ENCODE measurements around the gene SMC3. TPM values are rescaled to one million over a fixed set of nuclear protein-coding genes. Genes with fewer than 3 reads are reported as not detected.
"Not testable (repeated sequence)": the region's sequence is repeated elsewhere in the genome, so short reads cannot be mapped to it uniquely, and the experiment has no call there.

The SMC3 gene
- total RNA-seq, 1 experiment from 2014 or later: 42.3 TPM

GRCh38 chr10:110615057-110615747, 47.7 kb downstream of the SMC3 start:
- no peak for DNase-seq
- no peaks in the 10 kb centered on the region for H3K9me3 ChIP-seq (ENCODE audit: low read length)
- no peaks in the 10 kb centered on the region for H3K36me3 ChIP-seq (ENCODE audit: insufficient read depth, low read length)
- H3K4me3 ChIP-seq (ENCODE audit: low read length): no peak overlapping the region
- H3K79me2 ChIP-seq (ENCODE audit: low read length): no peaks in the 10 kb centered on the region
- H3K4me2 ChIP-seq (ENCODE audit: low read depth, low read length, poor library complexity, severe bottlenecking): no peak overlapping the region
- H3K27me3 ChIP-seq (ENCODE audit: low read length): no peaks in the 10 kb centered on the region
- H4K20me1 ChIP-seq (ENCODE audit: insufficient read depth, low read depth, low read length): no peaks in the 10 kb centered on the region
- no peaks in the 10 kb centered on the region for H3K9me2 ChIP-seq (replicated peaks; ENCODE audit: insufficient read depth, low read length)
- H2AFZ ChIP-seq (ENCODE audit: low read length): no peak overlapping the region
- H3K27ac ChIP-seq (ENCODE audit: low read length): no peak overlapping the region
- H3K9ac ChIP-seq (ENCODE audit: low read length): no peak overlapping the region
- peaks cover 4% of the 10 kb centered on the region; the same call in 1 of the 2 replicates for H3K4me1 ChIP-seq (ENCODE audit: low read length)

GRCh38 chr10:110616493-110617033, 49.1 kb downstream of the SMC3 start:
- H3K4me3 ChIP-seq (ENCODE audit: low read length): no peak overlapping the region
- H3K27ac ChIP-seq (ENCODE audit: low read length): no peak overlapping the region
- H3K9ac ChIP-seq (ENCODE audit: low read length): no peak overlapping the region
- no peaks in the 10 kb centered on the region for H3K9me2 ChIP-seq (replicated peaks; ENCODE audit: insufficient read depth, low read length)
- no peak for DNase-seq
- no peaks in the 10 kb centered on the region for H3K27me3 ChIP-seq (ENCODE audit: low read length)
- H3K9me3 ChIP-seq (ENCODE audit: low read length): no peaks in the 10 kb centered on the region
- no peak overlapping the region for H2AFZ ChIP-seq (ENCODE audit: low read length)
- no peaks in the 10 kb centered on the region for H3K36me3 ChIP-seq (ENCODE audit: insufficient read depth, low read length)
- no peak overlapping the region for H3K4me2 ChIP-seq (ENCODE audit: low read depth, low read length, poor library complexity, severe bottlenecking)
- H3K79me2 ChIP-seq (ENCODE audit: low read length): no peaks in the 10 kb centered on the region
- H4K20me1 ChIP-seq (ENCODE audit: insufficient read depth, low read depth, low read length): no peaks in the 10 kb centered on the region
- H3K4me1 ChIP-seq (ENCODE audit: low read length): peaks cover 4% of the 10 kb centered on the region; the same call in 1 of the 2 replicates

- Histone ChIP-seq H2AFZ (ENCODE audit: low read length) (no peak overlapping the region), H3K4me3 (ENCODE audit: low read length) (no peak overlapping the region), H4K20me1 (ENCODE audit: insufficient read depth, low read depth, low read length) (no peaks in the 10 kb centered on the region), H3K9me2 (replicated peaks; ENCODE audit: insufficient read depth, low read length) (no peaks in the 10 kb centered on the region), H3K79me2 (ENCODE audit: low read length) (no peaks in the 10 kb centered on the region), H3K36me3 (ENCODE audit: insufficient read depth, low read length) (no peaks in the 10 kb centered on the region), H3K27me3 (ENCODE audit: low read length) (no peaks in the 10 kb centered on the region), H3K27ac (ENCODE audit: low read length) (no peak overlapping the region), H3K9me3 (ENCODE audit: low read length) (no peaks in the 10 kb centered on the region), H3K4me1 (ENCODE audit: low read length) (peaks cover 4% of the 10 kb centered on the region; the same call in 1 of the 2 replicates), H3K4me2 (ENCODE audit: low read depth, low read length, poor library complexity, severe bottlenecking) (no peak overlapping the region), H3K9ac (ENCODE audit: low read length) (no peak overlapping the region)
- no peak for DNase-seq
These were observed 50.1 kb downstream of the SMC3 start for GRCh38 chr10:110617425-110618229.

- Histone ChIP-seq H2AFZ (ENCODE audit: low read length) (no peak overlapping the region), H3K9me2 (replicated peaks; ENCODE audit: insufficient read depth, low read length) (no peaks in the 10 kb centered on the region), H3K36me3 (ENCODE audit: insufficient read depth, low read length) (no peaks in the 10 kb centered on the region), H3K79me2 (ENCODE audit: low read length) (no peaks in the 10 kb centered on the region), H3K27me3 (ENCODE audit: low read length) (no peaks in the 10 kb centered on the region), H3K9me3 (ENCODE audit: low read length) (no peaks in the 10 kb centered on the region), H3K4me1 (ENCODE audit: low read length) (peaks cover 4% of the 10 kb centered on the region; the same call in 1 of the 2 replicates), H3K9ac (ENCODE audit: low read length) (no peak overlapping the region), H3K4me2 (ENCODE audit: low read depth, low read length, poor library complexity, severe bottlenecking) (no peak overlapping the region), H4K20me1 (ENCODE audit: insufficient read depth, low read depth, low read length) (no peaks in the 10 kb centered on the region), H3K4me3 (ENCODE audit: low read length) (no peak overlapping the region), H3K27ac (ENCODE audit: low read length) (no peak overlapping the region)
- DNase-seq: no peak
These were observed 50.7 kb downstream of the SMC3 start for GRCh38 chr10:110618230-110618610.

- Histone ChIP-seq H2AFZ (ENCODE audit: low read length) (no peak overlapping the region), H3K9me2 (replicated peaks; ENCODE audit: insufficient read depth, low read length) (no peaks in the 10 kb centered on the region), H4K20me1 (ENCODE audit: insufficient read depth, low read depth, low read length) (no peaks in the 10 kb centered on the region), H3K9me3 (ENCODE audit: low read length) (no peaks in the 10 kb centered on the region), H3K27me3 (ENCODE audit: low read length) (no peaks in the 10 kb centered on the region), H3K4me3 (ENCODE audit: low read length) (no peak overlapping the region), H3K4me2 (ENCODE audit: low read depth, low read length, poor library complexity, severe bottlenecking) (no peak overlapping the region), H3K9ac (ENCODE audit: low read length) (no peak overlapping the region), H3K79me2 (ENCODE audit: low read length) (no peaks in the 10 kb centered on the region), H3K36me3 (ENCODE audit: insufficient read depth, low read length) (no peaks in the 10 kb centered on the region), H3K27ac (ENCODE audit: low read length) (no peak overlapping the region), H3K4me1 (ENCODE audit: low read length) (no peaks in the 10 kb centered on the region)
- DNase-seq: no peak
These were observed 52.3 kb downstream of the SMC3 start for GRCh38 chr10:110619514-110620397.

GRCh38 chr10:110620398-110620719, 52.9 kb downstream of the SMC3 start:
- Histone ChIP-seq H3K27me3 (ENCODE audit: low read length) (no peaks in the 10 kb centered on the region), H3K9me2 (replicated peaks; ENCODE audit: insufficient read depth, low read length) (no peaks in the 10 kb centered on the region), H4K20me1 (ENCODE audit: insufficient read depth, low read depth, low read length) (no peaks in the 10 kb centered on the region), H3K9ac (ENCODE audit: low read length) (no peak overlapping the region), H3K4me1 (ENCODE audit: low read length) (no peaks in the 10 kb centered on the region), H3K9me3 (ENCODE audit: low read length) (no peaks in the 10 kb centered on the region), H3K4me2 (ENCODE audit: low read depth, low read length, poor library complexity, severe bottlenecking) (no peak overlapping the region), H2AFZ (ENCODE audit: low read length) (no peak overlapping the region), H3K27ac (ENCODE audit: low read length) (no peak overlapping the region), H3K4me3 (ENCODE audit: low read length) (no peak overlapping the region), H3K79me2 (ENCODE audit: low read length) (no peaks in the 10 kb centered on the region), H3K36me3 (ENCODE audit: insufficient read depth, low read length) (no peaks in the 10 kb centered on the region)
- no peak for DNase-seq

GRCh38 chr10:110623316-110623715, 55.8 kb downstream of the SMC3 start:
- not testable (repeated sequence) for H3K9ac ChIP-seq (ENCODE audit: low read length); H3K27me3 ChIP-seq (ENCODE audit: low read length)

More at GRCh38 chr10:110623316-110623715, 55.8 kb downstream of the SMC3 start:
- H3K9me2 ChIP-seq (replicated peaks; ENCODE audit: insufficient read depth, low read length); H3K4me2 ChIP-seq (ENCODE audit: low read depth, low read length, poor library complexity, severe bottlenecking); H3K79me2 ChIP-seq (ENCODE audit: low read length); H3K9me3 ChIP-seq (ENCODE audit: low read length); H3K27ac ChIP-seq (ENCODE audit: low read length); H3K36me3 ChIP-seq (ENCODE audit: insufficient read depth, low read length); H3K4me3 ChIP-seq (ENCODE audit: low read length); H3K4me1 ChIP-seq (ENCODE audit: low read length); H4K20me1 ChIP-seq (ENCODE audit: insufficient read depth, low read depth, low read length); H2AFZ ChIP-seq (ENCODE audit: low read length); DNase-seq: not testable (repeated sequence)
